MCF 10A (cell line): Measurements from ENCODE around the gene ADRB2. TPM values are rescaled to one million over a fixed set of nuclear protein-coding genes. Genes with fewer than 3 reads are reported as not detected.
A peak's percentile ranks its signal among the peaks of the same experiment; 100 is the strongest.

Experiments used
- BruUV-seq: library from RNA; stranded (reverse); fragments of 400-500 nt; replicated peaks from 2 replicates; lab custom pipeline; 2021; lab: Mats Ljungman, UMichigan
- CTCF ChIA-PET: fragments of 300-600 bp; sonication (Branson Sonifier 250); formaldehyde crosslinking; extraction: SDS; loops from one replicate; lab custom pipeline; 2021; ENCODE audit warnings: antibody characterized with exemption, inconsistent platforms; lab: Yijun Ruan, JAX
- POLR2A ChIA-PET: fragments of 300-600, 350-650 bp; sonication (Branson Sonifier 250); formaldehyde crosslinking; extraction: SDS; loops from one replicate; lab custom pipeline; 2020; ENCODE audit warnings: antibody characterized with exemption, inconsistent platforms; lab: Yijun Ruan, JAX
- DNase-seq: peaks from one replicate; pipeline ENCODE4 v3.0.0-alpha.2; 2018; ENCODE audit not compliant: unreplicated experiment
- H3K27ac Mint-ChIP-seq: one replicate; pipeline ENCODE4 v1.8.0; 2022; ENCODE audit warnings: mild to moderate bottlenecking, low read depth, mixed read lengths; ENCODE audit not compliant: unreplicated experiment
- H3K27me3 Mint-ChIP-seq: one replicate; pipeline ENCODE4 v1.8.0; 2022; ENCODE audit warnings: mixed read lengths; ENCODE audit not compliant: insufficient read depth, unreplicated experiment
- H3K36me3 Mint-ChIP-seq: one replicate; pipeline ENCODE4 v1.8.0; 2022; ENCODE audit warnings: mild to moderate bottlenecking, moderate library complexity, mixed read lengths; ENCODE audit not compliant: insufficient read depth, unreplicated experiment
- H3K4me1 Mint-ChIP-seq: one replicate; pipeline ENCODE4 v1.8.0; 2022; ENCODE audit warnings: mixed read lengths; ENCODE audit not compliant: insufficient read depth, unreplicated experiment
- H3K4me3 Mint-ChIP-seq: one replicate; pipeline ENCODE4 v1.8.0; 2022; ENCODE audit warnings: mild to moderate bottlenecking, moderate library complexity, mixed read lengths; ENCODE audit not compliant: unreplicated experiment
- H3K9me3 Mint-ChIP-seq: one replicate; pipeline ENCODE4 v1.8.0; 2022; ENCODE audit warnings: mixed read lengths; ENCODE audit not compliant: unreplicated experiment
- intact Hi-C: fragments of 100-400 bp; cut with micrococcal nuclease; formaldehyde crosslinking; loops from 2 replicates; pipeline ENCODE4 v1.14.1; 2022
- total RNA-seq: library from RNA; stranded (reverse); gene quantifications from 2 replicates; pipeline ENCODE4 v1.2.3, GENCODE V29; 2022
- TF ChIP-seq, protein P1 (sequence below): fragments of 200-600 bp; IDR thresholded peaks from one replicate; pipeline ENCODE4 v1.8.0; 2022; ENCODE audit warnings: antibody characterized with exemption, mild to moderate bottlenecking; ENCODE audit not compliant: unreplicated experiment

ADRB2 gene
- total RNA-seq, 1 experiment from 2014 or later = 9.5 TPM

DNA sequence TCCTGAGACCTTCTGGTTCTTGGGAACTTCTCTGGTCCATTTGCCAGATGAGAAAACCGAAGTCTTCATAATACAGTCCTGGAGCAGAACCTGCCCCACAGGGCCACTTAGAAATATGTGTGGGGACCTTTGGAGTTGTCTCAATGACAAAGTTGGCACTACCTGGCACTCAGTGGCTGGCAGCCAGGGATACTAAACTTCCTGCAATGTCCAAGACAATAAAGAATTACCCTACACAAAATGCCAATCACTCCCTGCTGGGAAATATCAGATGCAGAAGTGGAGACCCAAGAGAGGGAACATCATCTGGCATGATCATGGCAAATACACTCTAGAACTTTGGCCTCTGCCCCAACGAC lies 29.6 kb downstream of the ADRB2 start:
- no peak for DNase-seq
- no peaks in the 10 kb centered on the region for H3K36me3 Mint-ChIP-seq
- H3K4me1 Mint-ChIP-seq = peaks cover 14% of the 10 kb centered on the region
- intact Hi-C loops = no loop called here
- TF ChIP-seq, protein P1, sequence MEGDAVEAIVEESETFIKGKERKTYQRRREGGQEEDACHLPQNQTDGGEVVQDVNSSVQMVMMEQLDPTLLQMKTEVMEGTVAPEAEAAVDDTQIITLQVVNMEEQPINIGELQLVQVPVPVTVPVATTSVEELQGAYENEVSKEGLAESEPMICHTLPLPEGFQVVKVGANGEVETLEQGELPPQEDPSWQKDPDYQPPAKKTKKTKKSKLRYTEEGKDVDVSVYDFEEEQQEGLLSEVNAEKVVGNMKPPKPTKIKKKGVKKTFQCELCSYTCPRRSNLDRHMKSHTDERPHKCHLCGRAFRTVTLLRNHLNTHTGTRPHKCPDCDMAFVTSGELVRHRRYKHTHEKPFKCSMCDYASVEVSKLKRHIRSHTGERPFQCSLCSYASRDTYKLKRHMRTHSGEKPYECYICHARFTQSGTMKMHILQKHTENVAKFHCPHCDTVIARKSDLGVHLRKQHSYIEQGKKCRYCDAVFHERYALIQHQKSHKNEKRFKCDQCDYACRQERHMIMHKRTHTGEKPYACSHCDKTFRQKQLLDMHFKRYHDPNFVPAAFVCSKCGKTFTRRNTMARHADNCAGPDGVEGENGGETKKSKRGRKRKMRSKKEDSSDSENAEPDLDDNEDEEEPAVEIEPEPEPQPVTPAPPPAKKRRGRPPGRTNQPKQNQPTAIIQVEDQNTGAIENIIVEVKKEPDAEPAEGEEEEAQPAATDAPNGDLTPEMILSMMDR = no peak
- H3K9me3 Mint-ChIP-seq = no peaks in the 10 kb centered on the region
- ChIA-PET CTCF (interaction anchor here (0.6 kb wide), 1 partner anchor 125 kb away, joined by 3 read pairs; no protein-coding TSS in a partner anchor), POLR2A (no interaction called here)
- peak overlapping the region; percentile 11 for H3K27ac Mint-ChIP-seq
- H3K27me3 Mint-ChIP-seq = no peaks in the 10 kb centered on the region
- H3K4me3 Mint-ChIP-seq = no peak overlapping the region
- BruUV-seq = no TSS peak

DNA sequence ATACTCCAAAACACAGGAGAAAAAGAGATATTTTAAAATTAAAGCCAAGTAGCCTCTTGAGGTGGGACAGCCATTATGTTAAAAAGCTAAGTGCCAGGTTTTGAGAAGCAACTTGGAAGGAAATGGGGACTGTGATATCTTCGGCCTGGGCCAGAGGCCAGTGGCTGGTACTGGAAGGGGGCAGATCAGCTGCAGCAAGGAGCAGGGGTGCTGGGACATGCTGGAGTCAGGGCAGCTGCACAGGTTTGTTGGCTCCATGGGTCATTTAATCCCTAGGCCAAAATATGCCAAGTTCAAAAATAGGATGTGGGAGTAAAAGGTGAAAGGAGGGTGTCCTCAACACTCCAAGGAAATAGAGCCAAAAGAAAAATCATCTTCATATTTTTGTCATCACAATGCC lies 30.0 kb downstream of the ADRB2 start:
- Mint-ChIP-seq H3K4me3 (no peak overlapping the region), H3K27me3 (no peaks in the 10 kb centered on the region), H3K36me3 (no peaks in the 10 kb centered on the region), H3K4me1 (peaks cover 14% of the 10 kb centered on the region), H3K27ac (peak overlapping the region; percentile 11), H3K9me3 (no peaks in the 10 kb centered on the region)
- TF ChIP-seq, protein P1 = no peak
- intact Hi-C loops = no loop called here
- CTCF ChIA-PET = interaction anchor here (0.6 kb wide), 1 partner anchor 126 kb away, joined by 3 read pairs; no protein-coding TSS in a partner anchor
- DNase-seq = no peak
- BruUV-seq = no TSS peak
- POLR2A ChIA-PET = interaction anchor here (1.1 kb wide), 1 partner anchor 8 kb away, joined by 4 read pairs; no protein-coding TSS in a partner anchor

DNA sequence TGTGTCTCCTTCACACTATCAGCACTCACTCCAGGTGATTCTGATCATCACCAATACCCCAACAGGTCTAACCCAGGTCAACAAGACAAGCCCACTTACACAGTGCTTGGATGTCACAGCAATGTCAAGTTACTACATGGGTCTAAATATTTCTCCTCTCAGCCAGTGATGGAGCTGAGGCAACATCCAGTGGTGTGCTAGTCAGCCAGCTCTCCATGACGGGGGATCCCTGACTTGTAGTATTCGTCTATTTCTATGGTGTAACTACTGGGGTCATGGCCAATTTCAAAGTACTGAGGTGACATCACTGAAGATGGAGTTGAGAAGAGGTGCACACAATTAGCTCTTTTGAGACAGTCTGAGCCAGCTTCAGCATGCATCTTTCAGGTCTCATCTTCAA lies 31.1 kb downstream of the ADRB2 start:
- Mint-ChIP-seq H3K27me3 (no peaks in the 10 kb centered on the region), H3K36me3 (no peaks in the 10 kb centered on the region), H3K4me1 (peaks cover 14% of the 10 kb centered on the region), H3K27ac (no peak overlapping the region), H3K4me3 (no peak overlapping the region), H3K9me3 (no peaks in the 10 kb centered on the region)
- intact Hi-C loops = no loop called here
- TF ChIP-seq, protein P1 = no peak
- BruUV-seq = no TSS peak
- POLR2A ChIA-PET = interaction anchor here (0.5 to 1.5 kb wide), 5 partner anchors 9 to 1809 kb away, joined by 3 to 4 read pairs (median 3); no protein-coding TSS in a partner anchor
- no peak for DNase-seq
- CTCF ChIA-PET = interaction anchor here (1.6 to 2.4 kb wide), 3 partner anchors 100 to 178 kb away, joined by 5 to 10 read pairs (median 5); no protein-coding TSS in a partner anchor

DNA sequence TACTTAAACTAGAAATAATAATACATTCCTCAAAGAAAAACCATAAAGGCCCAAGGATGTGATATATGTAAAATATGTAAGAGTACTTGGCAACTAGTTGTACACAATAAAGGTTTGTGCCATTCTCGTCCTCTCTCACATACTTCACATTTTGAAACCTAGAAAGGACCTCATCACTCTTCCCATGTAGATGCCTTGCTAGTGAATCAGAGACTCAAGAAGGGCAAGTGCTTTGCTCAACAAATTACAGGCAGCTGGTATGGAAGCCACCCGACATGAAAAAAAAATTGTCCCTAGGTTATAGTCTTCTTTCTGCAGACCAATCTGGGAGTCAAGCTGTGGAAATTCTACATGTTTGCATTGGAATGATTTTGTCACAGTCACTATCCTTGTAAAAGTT lies 31.7 kb downstream of the ADRB2 start:
- TF ChIP-seq, protein P1 = no peak
- intact Hi-C loops = no loop called here
- DNase-seq = no peak
- no peaks in the 10 kb centered on the region for H3K9me3 Mint-ChIP-seq
- ChIA-PET POLR2A (interaction anchor here (0.5 to 1.5 kb wide), 4 partner anchors 10 to 138 kb away, joined by 3 to 4 read pairs (median 4); partner anchors contain the start of gene ADRB2), CTCF (interaction anchor here (1.6 to 2.4 kb wide), 4 partner anchors 99 to 177 kb away, joined by 5 to 10 read pairs (median 5); no protein-coding TSS in a partner anchor)
- H3K36me3 Mint-ChIP-seq = no peaks in the 10 kb centered on the region
- no peak overlapping the region for H3K4me3 Mint-ChIP-seq
- H3K4me1 Mint-ChIP-seq = peaks cover 14% of the 10 kb centered on the region
- BruUV-seq = no TSS peak
- H3K27ac Mint-ChIP-seq = no peak overlapping the region
- H3K27me3 Mint-ChIP-seq = no peaks in the 10 kb centered on the region
